Adrenal gland (tissue), 5 donors: ENCODE measurements around the gene KIF6.

Experiments
- CTCF ChIP-seq, 6 experiments: fragments of 450-650 bp in 4 of 6; fragments of 200-600 bp in 2 of 6; sonication (generic) in 1 of 6; IDR thresholded peaks; 1 replicate in 5 of 6; 2 replicates in 1 of 6; pipeline versions ENCODE4 v1.5.1 to v1.8.0; 2016 to 2021; ENCODE audit warnings: antibody characterized with exemption in 6 of 6, mild to moderate bottlenecking in 2 of 6, moderate library complexity in 1 of 6
- POLR2A ChIP-seq, 2 donors: fragments of 450-650 bp; IDR thresholded peaks; one replicate each; pipeline ENCODE4 v1.6.1; 2017; ENCODE audit warnings: antibody characterized with exemption in 2 of 2, mild to moderate bottlenecking in 2 of 2, moderate library complexity in 1 of 2
- donor health status: DM: no; HTN: no; CAD: no.

GRCh38 chr6:39678914-39679313, 46.3 kb downstream of the KIF6 start:
- TF ChIP-seq POLR2A (IDR thresholded peaks at IDR 0.05), result no peak
- TF ChIP-seq CTCF (IDR thresholded peaks at IDR 0.05), result no peak
